Stimulated activated CD8-positive, alpha-beta memory T cell treated with anti-CD3 and anti-CD28 coated beads, Interleukin-12 subunit alpha, Interleukin-12 subunit beta, amount 100 ng/mL, for 24 hours (primary cell): ENCODE results near the gene RHO.

ENCODE experiments used
- DNase-seq: peaks from one replicate; pipeline ENCODE4 v3.0.0-alpha.2; 2020; ENCODE audit errors: extremely low read depth

RHO gene

DNA sequence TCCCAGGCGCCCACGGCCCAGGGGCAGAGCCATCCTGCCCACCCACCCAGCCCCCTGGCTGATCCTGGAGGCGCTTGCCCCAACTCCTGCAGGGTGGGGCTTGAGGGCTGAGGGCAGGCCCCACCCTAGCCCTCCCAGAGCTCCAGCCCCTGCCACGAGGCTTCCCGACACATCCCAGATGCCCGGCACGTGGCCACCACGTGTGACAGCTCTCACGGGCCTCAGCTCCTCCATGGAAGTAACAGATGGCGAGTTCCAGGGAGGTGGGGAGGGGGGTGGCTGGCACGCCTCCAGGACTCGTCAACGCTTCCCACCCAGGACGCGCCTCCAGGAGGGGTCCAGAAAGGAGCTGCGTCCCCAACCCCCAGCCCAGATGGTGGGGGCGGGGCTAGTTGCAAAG lies 48.9 kb downstream of the RHO start:
- DNase-seq, result no peak

DNA sequence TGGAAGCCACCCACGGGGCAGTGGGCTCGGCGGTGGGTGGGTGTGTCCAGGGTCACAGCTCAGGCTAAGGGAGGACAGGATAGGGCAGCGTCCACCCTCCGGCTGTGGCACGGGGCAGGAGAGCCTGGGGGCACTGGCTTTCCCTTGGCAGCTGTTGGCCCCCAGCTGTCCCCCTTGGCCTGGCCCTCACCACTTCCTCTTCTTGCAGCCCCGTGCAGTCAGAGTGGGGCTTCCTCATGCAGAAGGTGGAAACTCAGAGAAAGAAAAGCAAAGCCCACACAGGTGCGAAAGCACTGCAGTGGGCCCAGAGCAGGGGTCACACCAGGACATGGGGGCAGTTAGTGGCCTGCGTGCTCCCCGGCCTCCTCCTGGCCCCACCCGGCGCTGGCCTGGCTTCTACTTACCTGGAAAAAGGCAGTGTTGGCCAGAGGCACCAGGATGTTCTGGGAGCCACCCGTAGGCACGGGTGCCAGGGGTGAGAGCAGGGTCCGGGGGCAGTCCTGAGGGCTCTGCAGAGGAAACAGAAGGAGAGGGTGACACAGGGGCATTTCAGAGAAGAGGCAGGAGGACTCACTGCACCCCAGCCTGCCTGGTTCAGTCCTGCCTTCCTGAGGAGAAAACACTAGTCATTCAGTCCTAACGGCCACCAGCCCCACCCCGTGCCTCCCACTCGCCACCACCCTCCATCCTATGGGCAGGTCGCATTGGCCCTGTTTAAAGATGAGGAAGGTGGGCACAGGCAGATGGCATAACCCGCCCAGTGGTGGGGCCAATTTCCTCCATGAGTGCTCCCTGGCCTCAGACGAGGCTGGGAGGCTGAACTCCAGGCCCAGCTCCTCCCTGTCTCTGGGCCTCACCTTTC lies 49.7 kb downstream of the RHO start:
- no peak for DNase-seq

DNA sequence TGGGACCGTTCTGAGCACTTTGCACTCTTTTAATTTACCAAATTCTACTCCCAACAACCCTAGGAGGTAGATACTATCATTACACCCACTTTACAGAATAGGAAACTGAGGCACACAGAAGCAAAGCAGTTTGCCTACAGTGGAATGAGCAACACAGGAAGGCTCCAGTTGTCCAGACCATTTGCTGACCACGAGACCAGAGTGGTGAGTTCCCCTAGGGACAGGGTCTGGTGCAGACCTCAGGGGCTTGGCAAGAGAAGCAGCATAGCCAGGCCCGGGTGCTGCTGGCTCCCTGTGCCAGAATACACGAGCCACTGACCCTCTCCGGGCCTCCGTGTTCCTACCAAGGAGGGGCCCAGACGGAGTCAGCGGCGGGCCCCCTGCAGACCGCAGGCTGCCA lies 51.6 kb downstream of the RHO start:
- DNase-seq, result no peak

DNA sequence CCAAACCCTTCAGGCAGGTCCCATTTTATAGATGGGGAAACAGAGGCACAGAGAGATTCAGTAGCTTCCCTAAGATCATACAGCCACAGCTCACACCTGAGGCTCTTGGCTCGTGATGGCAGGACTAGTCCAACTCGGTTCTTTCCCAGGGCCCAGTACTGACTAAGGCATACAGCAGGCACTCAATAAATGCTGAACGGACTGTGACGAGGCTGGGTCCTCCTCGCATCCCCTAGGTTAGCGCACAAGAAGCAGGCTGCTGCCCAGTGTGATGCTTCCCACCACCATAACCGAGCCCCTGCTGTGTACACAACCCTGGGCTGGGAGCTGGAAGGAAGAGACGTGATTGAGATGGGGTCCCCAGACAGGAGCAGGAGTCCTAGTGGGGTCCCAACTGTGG lies 53.2 kb downstream of the RHO start:
- no peak for DNase-seq

DNA sequence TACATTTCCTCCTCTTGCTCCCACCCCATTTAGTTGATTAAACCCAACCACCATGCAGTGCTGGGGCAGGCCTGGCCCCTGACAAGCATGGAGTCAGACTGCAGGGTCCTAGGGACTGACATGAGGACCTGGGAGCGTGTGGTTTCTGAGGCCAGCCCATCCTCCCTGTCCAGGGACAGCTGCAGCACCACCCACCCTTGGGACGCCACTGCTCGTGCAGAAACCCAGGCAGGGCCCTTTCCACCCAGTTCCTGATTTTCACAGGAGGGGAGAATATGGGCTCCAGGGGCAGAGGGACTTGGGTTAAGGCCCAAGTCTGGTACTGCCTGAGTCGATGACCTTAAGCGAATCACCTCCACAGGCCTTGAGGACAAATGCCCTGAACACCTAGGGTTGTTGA lies 54.4 kb downstream of the RHO start:
- no peak for DNase-seq

DNA sequence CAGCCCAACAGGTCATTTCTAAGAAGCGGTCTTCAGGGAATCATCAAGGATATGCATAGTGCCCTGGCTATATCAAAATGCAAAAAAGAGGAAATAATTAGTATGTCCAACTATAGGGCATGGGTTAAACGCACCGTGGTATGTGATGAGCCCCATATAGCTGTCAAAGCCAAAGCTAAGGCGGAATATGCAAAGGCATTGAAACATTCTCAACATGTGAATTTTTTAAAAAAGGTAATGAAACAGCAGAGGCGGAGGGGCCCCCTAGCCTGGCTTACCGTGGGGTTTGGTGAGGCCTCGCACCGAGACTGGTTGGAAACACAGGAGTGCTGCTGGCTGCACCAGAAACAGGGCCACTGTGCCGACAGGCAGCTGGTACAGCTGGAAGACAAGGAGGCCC lies 54.9 kb downstream of the RHO start:
- no peak for DNase-seq

DNA sequence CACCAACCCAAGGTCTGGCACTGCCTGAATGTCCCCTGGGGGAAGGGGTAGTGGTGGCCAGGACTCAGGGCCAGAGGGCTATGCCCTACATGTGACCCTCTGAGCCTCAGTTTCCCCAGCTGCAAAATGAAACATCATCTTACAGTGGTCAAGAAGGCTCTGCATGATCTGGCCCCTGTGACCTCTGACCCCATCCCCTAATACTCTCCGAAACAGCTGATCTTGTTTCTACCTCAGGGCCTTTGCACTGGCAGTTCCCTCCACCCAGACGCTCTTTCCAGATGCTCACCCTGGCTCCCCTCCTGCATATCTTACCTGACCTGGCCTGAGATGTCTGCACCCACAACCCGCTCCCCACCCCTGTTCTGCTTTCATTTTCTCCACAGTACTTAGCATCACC lies 56.2 kb downstream of the RHO start:
- DNase-seq, result no peak
